ENCODE measurements around the gene ABCA1. TPM values are rescaled to one million over a fixed set of nuclear protein-coding genes. Genes with fewer than 3 reads are reported as not detected.
A peak's percentile ranks its signal among the peaks of the same experiment; 100 is the strongest.

Gene ABCA1
- total and polyA plus RNA-seq, 2 of the 13 experiments (the other 11 are each of a cell fraction or from before 2014, with no cell fraction given) = 26.8 to 63.8 TPM

DNA sequence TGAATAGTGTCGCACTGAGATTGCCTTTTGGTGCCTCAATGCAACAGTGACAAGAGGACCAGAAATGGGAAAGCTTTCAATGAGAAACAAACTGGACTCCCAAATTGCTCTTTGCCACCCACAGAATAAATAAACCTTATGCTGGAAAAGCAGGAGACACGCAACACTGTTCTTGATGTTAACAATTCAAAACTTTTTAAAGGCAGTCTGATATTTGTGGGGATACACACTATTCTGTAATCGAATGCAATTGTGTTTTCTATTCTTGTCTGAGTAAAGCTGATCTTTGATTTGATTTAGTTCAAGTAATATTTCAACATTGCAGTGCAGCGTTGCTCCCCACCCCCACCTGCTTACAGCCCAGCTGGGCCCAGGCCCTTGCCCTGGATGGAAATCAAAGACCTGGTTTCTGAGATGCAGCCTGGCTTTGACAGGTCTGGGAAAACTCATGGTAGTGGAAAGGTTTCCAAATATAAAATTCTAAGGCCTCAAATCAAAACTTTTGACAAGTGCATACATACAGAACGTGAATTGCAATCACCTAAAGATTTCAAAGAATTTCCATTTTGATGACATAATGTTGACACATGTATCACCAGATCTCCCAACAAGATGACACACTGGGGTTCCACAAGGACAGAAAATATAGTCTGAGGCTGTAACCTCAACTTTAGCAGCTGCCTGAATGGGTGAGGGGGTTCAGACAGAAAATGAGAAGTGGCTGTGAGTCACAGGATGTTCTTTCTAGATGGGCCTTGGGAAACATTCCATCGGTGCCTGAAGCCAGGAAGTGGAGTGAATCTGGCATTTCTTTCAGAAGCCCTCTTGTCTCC lies 55.1 kb downstream of the ABCA1 start (continued):
- peak; percentile 48; the same call in 1 of the 2 replicates for TF ChIP-seq CREB1 (IDR thresholded peaks at IDR 0.05)
- TF ChIP-seq CREB1 (CRISPR knock-in tag; IDR thresholded peaks at IDR 0.05) = no peak; the same call in 1 of the 2 replicates
- TF ChIP-seq FOSL2 (CRISPR knock-in tag; IDR thresholded peaks at IDR 0.05) = peak; percentile 80
- TF ChIP-seq, protein P1, sequence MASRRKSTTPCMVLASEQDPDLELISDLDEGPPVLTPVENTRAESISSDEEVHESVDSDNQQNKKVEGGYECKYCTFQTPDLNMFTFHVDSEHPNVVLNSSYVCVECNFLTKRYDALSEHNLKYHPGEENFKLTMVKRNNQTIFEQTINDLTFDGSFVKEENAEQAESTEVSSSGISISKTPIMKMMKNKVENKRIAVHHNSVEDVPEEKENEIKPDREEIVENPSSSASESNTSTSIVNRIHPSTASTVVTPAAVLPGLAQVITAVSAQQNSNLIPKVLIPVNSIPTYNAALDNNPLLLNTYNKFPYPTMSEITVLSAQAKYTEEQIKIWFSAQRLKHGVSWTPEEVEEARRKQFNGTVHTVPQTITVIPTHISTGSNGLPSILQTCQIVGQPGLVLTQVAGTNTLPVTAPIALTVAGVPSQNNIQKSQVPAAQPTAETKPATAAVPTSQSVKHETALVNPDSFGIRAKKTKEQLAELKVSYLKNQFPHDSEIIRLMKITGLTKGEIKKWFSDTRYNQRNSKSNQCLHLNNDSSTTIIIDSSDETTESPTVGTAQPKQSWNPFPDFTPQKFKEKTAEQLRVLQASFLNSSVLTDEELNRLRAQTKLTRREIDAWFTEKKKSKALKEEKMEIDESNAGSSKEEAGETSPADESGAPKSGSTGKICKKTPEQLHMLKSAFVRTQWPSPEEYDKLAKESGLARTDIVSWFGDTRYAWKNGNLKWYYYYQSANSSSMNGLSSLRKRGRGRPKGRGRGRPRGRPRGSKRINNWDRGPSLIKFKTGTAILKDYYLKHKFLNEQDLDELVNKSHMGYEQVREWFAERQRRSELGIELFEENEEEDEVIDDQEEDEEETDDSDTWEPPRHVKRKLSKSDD (CRISPR knock-in tag; IDR thresholded peaks at IDR 0.05; ENCODE audit: low read depth) = no peak
- TF ChIP-seq NAIF1 (CRISPR knock-in tag; IDR thresholded peaks at IDR 0.05; ENCODE audit: borderline replicate concordance) = no peak

DNA sequence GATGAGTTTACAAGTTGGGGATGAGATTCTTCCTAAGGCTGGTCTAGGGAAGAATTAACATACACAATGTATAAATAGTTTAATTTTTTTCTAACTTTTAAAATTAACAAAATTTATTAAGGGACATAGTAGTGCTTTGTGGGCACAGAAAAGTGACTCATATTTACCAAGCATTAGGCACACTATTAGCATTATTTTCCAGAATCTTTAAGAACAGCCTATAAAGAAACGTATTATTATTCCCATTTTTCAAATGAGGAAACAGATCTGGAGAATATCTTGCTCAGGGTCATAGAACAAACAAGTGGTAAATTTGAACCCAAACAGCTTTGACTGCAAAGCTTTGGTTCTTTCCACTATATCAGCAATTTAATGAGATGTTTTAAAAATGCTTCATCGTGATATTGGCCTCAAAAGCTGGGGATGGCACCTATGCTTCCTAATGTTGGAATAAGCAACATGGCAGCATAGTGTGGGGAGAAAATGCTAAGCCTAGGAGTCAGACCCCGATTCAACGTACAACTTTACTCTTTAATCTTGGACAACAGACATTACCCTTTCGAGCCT lies 55.9 kb downstream of the ABCA1 start:
- Histone ChIP-seq H3K4me3 (replicated peaks in 1 of 3; ENCODE audit: insufficient read depth in 1 of 3, low read depth in 2 of 3, low read length in 3 of 3) (no peak overlapping the region), H3K79me2 (ENCODE audit: insufficient read depth, low read length) (peaks cover 52% of the 10 kb centered on the region), H3K4me2 (ENCODE audit: low read depth, low read length) (no peak overlapping the region), H3K9ac (ENCODE audit: insufficient read depth, low read depth, low read length) (no peak overlapping the region), H3K27ac (ENCODE audit: extremely low read length, insufficient read depth, low read length) (no peak overlapping the region), H3K9me3 (ENCODE audit: low read length) (no peaks in the 10 kb centered on the region), H3K27me3 (ENCODE audit: control insufficient read depth in 1 of 2, insufficient read depth in 2 of 2, low read length in 2 of 2) (no peaks in the 10 kb centered on the region), H4K20me1 (ENCODE audit: insufficient read depth, low read length) (peaks cover 22% of the 10 kb centered on the region; the same call in 1 of the 2 replicates), H3K36me3 (replicated peaks in 1 of 2; ENCODE audit: control insufficient read depth in 1 of 2, insufficient read depth in 2 of 2, low read length in 2 of 2) (peaks cover 31 to 82% of the 10 kb centered on the region in 2 experiments), H3K4me1 (ENCODE audit: insufficient read depth, low read length) (peaks cover 60% of the 10 kb centered on the region), H2AFZ (ENCODE audit: low read length) (no peak overlapping the region)
- TF ChIP-seq MAFF (IDR thresholded peaks at IDR 0.05; ENCODE audit: low read depth, low read length) = peak; percentile 60; the same call in 1 of the 2 replicates
- TF ChIP-seq ZNF180 (CRISPR knock-in tag; IDR thresholded peaks at IDR 0.05; ENCODE audit: borderline replicate concordance, low read depth) = no peak
- peak; percentile 53 to 65 for TF ChIP-seq MAFK (conservative IDR thresholded peaks at IDR 0.05 in 1 of 2, IDR thresholded peaks at IDR 0.05 in 1 of 2; ENCODE audit: low read length in 2 of 2)
- DNase-seq (ENCODE audit: low spot score) (no peak), FAIRE-seq (no peak), ATAC-seq (no peak)
- ChIA-PET POLR2A (no interaction called here), CTCF (ENCODE audit: low intra/inter-chr PET ratio, low total read pairs) (no interaction called here)
- intact Hi-C loops (cut with micrococcal nuclease; ENCODE audit: unreplicated experiment) (no loop called here), in situ Hi-C loops (cut with HindIII; ENCODE audit: extremely low pct_ligation_motif_present, low pct_unique_long_range_greater_than_20kb) (no loop called here)
- BruUV-seq (replicated peaks) = TSS peak; percentile 4
- WGBS (ENCODE audit: low lambda C conversion rate) = 78% methylated on average over 5 of the region's 5 CpGs
